ENCODE results near the gene TMEM272. TPM values are rescaled to one million over a fixed set of nuclear protein-coding genes. Genes with fewer than 3 reads are reported as not detected.

The TMEM272 gene
- total RNA-seq, 2 experiments from 2014 or later, result 0.15 to 0.28 TPM

DNA sequence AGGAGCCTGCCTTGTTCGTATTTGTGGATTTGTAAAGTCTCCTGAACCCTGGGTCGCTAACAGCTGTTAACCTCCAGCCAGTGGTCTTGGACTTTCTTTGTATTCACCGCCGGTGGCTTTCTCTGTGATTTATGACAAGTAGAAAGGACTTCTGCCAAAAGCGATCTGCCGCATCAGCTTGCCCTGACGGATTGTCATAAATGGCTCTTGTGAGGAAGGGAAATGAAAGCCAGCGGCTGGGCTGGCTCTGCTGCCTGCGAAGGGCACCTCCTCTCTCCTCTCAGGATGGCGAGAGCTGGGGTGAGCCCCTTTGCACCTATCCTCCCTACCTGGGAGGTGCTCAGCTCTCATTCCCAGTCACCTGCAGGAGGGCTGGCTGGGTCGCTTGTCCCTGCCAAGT lies 66.6 kb downstream of the TMEM272 start:
- Mint-ChIP-seq H3K9me3 (no peaks in the 10 kb centered on the region), H3K27me3 (no peaks in the 10 kb centered on the region), H3K27ac (no peak overlapping the region), H3K4me1 (no peaks in the 10 kb centered on the region), H3K36me3 (ENCODE audit: low read depth) (no peaks in the 10 kb centered on the region), H3K4me3 (no peak overlapping the region)
- POLR2A ChIA-PET, result no interaction called here
- CTCF ChIA-PET, result no interaction called here
- no peak for DNase-seq

DNA sequence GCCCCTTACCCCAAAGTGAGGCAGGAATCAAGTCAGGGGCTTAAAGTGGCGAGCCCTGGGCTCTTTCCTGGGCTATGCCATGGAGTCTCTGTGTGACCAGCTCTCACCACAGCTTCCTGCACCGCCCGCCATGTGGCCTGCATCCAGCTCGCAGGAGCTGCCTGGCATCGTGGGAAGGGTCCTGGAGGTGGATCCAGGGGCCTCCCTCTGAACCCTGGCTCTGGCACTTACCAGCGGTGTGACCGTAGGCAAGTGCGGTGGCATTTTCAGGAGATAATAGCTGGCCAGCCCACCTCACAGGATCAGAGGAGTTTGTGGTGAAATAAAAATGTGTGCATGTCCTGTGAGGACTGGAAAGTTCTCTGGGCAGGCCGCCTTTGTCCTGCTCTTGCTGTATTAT lies 67.1 kb downstream of the TMEM272 start:
- Mint-ChIP-seq H3K36me3 (ENCODE audit: low read depth) (no peaks in the 10 kb centered on the region), H3K4me3 (no peak overlapping the region), H3K27me3 (no peaks in the 10 kb centered on the region), H3K4me1 (no peaks in the 10 kb centered on the region), H3K9me3 (no peaks in the 10 kb centered on the region), H3K27ac (no peak overlapping the region)
- no peak for DNase-seq
- ChIA-PET CTCF (no interaction called here), POLR2A (no interaction called here)

DNA sequence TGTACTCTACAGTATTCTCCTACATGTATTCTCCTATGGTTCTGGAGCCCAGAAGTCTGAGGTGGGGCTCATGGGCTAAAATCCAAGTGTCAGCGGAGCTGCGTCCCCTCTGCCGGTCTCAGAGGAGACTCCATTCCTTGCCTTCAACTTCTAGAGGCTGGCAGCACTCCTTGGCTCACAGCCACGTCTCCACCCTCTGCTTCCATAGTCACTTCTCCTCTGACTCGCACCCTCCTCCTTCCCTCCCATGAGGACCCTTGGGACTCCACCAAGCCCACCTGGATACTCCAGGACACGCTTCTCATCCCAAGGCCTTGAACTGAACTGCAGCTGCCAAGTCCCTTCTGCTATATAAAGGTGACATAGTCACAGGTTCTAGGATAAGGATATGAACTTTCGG lies 68.8 kb downstream of the TMEM272 start:
- Mint-ChIP-seq H3K4me1 (no peaks in the 10 kb centered on the region), H3K9me3 (no peaks in the 10 kb centered on the region), H3K27me3 (no peaks in the 10 kb centered on the region), H3K27ac (no peak overlapping the region), H3K36me3 (ENCODE audit: low read depth) (no peaks in the 10 kb centered on the region), H3K4me3 (no peak overlapping the region)
- ChIA-PET CTCF (no interaction called here), POLR2A (no interaction called here)
- no peak for DNase-seq

DNA sequence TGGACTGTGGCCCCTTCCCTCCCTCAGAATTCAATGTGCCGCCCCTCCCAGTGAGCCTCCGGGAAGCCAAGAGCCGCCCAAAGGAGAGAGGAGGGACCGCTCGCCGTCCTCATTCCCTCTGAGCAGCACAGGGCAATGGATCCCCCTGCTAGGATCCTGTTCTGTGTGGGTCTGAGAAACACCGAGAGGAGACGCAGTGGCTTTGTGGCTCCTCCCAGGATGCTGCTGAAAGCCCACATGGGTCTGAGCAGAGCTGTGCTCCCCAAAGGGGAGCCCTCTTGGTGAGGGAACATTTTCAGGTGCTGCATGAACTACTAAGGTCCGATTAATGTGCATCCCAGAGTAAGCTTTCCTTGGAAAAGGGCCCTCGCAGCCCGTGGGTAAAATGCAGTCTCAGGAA lies 71.5 kb downstream of the TMEM272 start:
- CTCF ChIA-PET, result no interaction called here
- Mint-ChIP-seq H3K27me3 (no peaks in the 10 kb centered on the region), H3K9me3 (no peaks in the 10 kb centered on the region), H3K36me3 (ENCODE audit: low read depth) (no peaks in the 10 kb centered on the region), H3K4me1 (no peaks in the 10 kb centered on the region), H3K4me3 (no peak overlapping the region), H3K27ac (no peak overlapping the region)
- POLR2A ChIA-PET, result no interaction called here
- DNase-seq, result no peak

DNA sequence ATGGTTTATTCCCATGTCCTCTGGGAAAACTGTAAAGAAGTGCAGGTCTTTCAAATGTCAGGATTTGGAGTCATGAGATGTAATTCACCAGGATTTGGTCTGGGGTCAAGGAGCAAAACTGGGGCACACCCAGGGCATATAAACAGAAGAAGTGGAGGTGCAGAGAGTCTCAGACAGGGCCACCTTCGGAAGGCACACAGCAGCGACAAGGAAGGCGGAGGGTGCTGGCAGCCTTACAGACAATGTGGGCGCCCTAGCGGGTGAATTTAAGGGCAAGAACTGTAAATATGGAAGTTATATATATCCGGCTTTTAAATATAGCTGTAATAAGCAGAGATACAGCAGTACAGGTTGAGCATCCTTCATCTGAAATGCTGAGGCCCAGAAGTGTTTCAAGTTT lies 72.2 kb downstream of the TMEM272 start:
- POLR2A ChIA-PET, result no interaction called here
- Mint-ChIP-seq H3K4me1 (no peaks in the 10 kb centered on the region), H3K36me3 (ENCODE audit: low read depth) (no peaks in the 10 kb centered on the region), H3K9me3 (no peaks in the 10 kb centered on the region), H3K27ac (no peak overlapping the region), H3K4me3 (no peak overlapping the region), H3K27me3 (no peaks in the 10 kb centered on the region)
- CTCF ChIA-PET, result no interaction called here
- DNase-seq, result no peak

DNA sequence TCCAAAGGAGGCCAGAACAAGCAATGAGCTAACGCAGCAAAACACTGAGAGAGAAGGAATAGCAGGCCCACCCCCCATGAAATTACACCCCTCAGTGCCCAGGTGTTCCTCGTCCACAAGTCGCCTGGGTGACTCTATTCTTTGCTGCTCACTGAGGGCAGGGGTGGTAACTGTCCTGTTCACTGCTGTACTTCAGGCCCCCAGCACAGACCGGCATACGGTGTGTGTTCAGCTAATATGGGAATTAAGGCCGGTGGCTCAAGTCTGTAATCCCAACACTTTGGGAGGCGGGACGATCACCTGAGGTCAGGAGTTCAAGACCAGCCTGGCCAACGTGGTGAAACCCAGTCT lies 72.9 kb downstream of the TMEM272 start:
- Mint-ChIP-seq H3K9me3 (no peaks in the 10 kb centered on the region), H3K4me1 (no peaks in the 10 kb centered on the region), H3K36me3 (ENCODE audit: low read depth) (no peaks in the 10 kb centered on the region), H3K4me3 (no peak overlapping the region), H3K27ac (no peak overlapping the region), H3K27me3 (no peaks in the 10 kb centered on the region)
- DNase-seq, result no peak
- ChIA-PET CTCF (no interaction called here), POLR2A (interaction anchor here (1.5 kb wide), 1 partner anchor 319 kb away, joined by 3 read pairs; the partner anchor contains the start of gene INTS6)

DNA sequence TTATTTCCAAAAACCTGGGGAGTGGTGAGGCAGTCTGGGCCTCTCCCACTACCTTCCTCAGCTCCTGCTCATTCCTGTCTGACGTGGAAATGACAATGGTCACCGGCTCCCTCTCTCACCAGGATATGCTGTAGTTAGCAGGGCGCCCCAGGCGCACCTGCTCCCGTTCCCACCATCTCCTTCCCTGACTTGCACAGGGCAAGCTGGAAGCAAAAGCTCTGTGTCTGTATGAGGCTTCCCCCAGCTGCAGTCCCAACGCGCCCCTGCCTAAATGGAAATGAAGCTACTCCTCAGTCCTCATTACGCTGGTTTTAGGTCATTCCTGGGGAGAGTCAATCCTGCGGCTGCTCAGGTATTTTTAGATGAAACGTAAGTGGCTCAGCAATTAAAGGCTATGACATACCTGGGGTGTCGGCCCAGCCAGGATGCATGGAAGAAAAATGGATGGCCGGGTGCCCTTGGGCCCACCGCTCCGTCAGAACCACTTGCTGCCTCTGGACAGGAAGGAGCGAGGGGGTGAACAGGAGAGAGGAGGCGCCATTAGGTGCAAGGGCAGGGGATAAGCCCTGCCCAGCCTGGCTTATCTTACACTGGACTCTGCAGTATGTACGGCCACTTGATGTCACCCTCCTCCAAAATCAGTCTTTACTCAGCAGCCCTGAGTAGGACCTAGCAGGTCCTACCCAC lies 73.4 kb downstream of the TMEM272 start:
- peaks cover 3% of the 10 kb centered on the region for H3K36me3 Mint-ChIP-seq (ENCODE audit: low read depth)
- no peaks in the 10 kb centered on the region for H3K27me3 Mint-ChIP-seq
- CTCF ChIA-PET, result no interaction called here
- no peak for DNase-seq
- H3K4me3 Mint-ChIP-seq, result no peak overlapping the region
- POLR2A ChIA-PET, result interaction anchor here (1.5 kb wide), 1 partner anchor 318 kb away, joined by 3 read pairs; the partner anchor contains the start of gene INTS6
- H3K9me3 Mint-ChIP-seq, result no peaks in the 10 kb centered on the region
- H3K4me1 Mint-ChIP-seq, result no peaks in the 10 kb centered on the region
- H3K27ac Mint-ChIP-seq, result no peak overlapping the region

DNA sequence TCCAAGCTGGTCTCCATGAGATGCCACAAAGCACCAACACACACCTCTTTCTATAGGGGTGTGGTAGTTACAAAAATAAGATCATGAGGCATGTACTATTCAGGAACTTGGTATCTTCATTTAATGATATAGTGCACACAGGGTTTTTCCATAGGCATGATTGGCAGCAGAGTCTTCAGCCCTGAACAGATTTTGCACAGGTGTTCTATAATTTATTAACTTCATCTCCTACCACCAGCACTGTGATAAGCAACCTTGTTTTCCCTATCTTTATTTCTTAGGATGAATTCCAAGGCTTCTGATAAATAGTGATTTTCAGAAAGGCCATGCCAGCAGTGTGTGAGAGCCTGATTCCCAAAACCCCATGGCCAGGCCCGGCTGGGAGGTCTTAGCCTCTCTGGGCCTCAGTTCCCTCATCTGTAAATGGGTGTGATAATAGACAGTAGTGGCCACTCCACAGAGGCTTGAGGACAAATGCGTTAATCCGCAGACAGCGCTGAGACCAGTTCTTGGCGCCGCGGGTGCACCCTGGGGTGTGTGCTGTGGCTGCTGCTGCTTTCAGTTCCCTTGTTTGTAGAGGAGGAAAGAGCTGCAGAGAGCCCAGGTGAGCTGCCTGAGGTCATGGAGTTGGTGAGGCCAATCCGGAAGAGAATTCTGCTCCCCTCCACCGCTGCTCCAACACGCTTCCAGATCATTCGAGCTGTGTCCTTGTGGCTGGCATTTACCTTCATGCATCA lies 74.1 kb downstream of the TMEM272 start:
- H3K9me3 Mint-ChIP-seq, result no peaks in the 10 kb centered on the region
- peaks cover under 1% of the 10 kb centered on the region for H3K4me1 Mint-ChIP-seq
- H3K27ac Mint-ChIP-seq, result no peak overlapping the region
- no peak for DNase-seq
- peaks cover 4% of the 10 kb centered on the region for H3K36me3 Mint-ChIP-seq (ENCODE audit: low read depth)
- CTCF ChIA-PET, result interaction anchor here (1.1 kb wide), 1 partner anchor 44 kb away, joined by 3 read pairs; no protein-coding TSS in a partner anchor
- no peaks in the 10 kb centered on the region for H3K27me3 Mint-ChIP-seq
- POLR2A ChIA-PET, result interaction anchor here (1.2 to 1.5 kb wide), 2 partner anchors 186 to 318 kb away, joined by 3 read pairs; partner anchors contain the start of gene INTS6
- H3K4me3 Mint-ChIP-seq, result no peak overlapping the region

DNA sequence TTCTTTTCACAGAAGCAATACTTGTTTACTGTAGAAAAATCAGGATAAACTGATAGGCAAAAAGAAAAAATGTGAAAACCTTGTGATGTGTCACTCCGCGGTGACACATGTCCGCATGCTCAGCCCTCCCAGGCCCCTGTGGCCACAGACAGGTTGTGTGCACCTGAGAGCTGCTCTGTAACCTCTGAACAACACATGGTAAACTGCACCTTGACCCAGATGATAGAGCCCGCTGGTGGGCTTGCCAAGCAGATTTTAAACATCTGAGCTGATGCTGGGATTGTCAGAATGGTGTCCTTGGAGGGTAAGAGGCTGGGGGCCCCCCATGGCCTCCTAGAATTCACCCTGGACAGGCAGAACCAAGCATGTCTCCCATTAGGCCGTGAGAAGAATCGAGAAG lies 74.8 kb downstream of the TMEM272 start:
- peaks cover 8% of the 10 kb centered on the region for H3K36me3 Mint-ChIP-seq (ENCODE audit: low read depth)
- CTCF ChIA-PET, result interaction anchor here (1.1 kb wide), 1 partner anchor 45 kb away, joined by 3 read pairs; no protein-coding TSS in a partner anchor
- no peak for DNase-seq
- POLR2A ChIA-PET, result interaction anchor here (1.2 kb wide), 1 partner anchor 185 kb away, joined by 3 read pairs; no protein-coding TSS in a partner anchor
- peaks cover 7% of the 10 kb centered on the region for H3K4me1 Mint-ChIP-seq
- H3K27me3 Mint-ChIP-seq, result no peaks in the 10 kb centered on the region
- H3K4me3 Mint-ChIP-seq, result no peak overlapping the region
- no peaks in the 10 kb centered on the region for H3K9me3 Mint-ChIP-seq
- no peak overlapping the region for H3K27ac Mint-ChIP-seq

DNA sequence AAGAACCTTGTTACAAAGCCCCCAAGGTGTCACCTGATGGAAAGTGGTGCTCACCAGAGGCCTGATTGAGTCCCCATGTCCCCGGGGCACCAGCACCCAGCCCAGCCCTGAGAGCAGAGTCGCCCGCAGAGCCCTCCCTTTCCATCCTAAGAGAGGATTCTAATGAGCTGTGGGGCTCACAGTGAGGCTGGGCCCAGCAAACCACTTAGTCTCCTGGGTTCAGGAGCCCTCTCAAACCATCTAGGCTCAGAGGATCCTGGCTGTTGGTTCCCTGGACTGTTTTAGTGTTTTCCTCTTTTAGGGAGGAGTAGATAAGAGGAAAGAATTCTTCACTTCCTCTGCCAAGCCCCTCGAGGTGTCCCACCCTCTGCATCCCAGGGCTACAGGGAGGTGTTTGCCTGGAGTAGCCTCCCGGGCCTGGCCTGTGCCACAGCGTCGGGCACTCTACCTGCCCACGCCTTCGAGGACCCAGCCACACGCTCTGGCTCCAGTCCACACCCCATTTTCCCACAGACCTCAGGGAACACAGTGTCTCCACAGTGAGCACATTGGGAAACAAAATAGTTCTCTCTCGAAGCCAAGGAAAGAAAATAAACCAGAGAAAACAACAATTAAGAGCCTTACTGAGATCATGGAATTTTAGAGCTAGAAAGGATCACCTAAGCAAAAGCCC lies 75.4 kb downstream of the TMEM272 start:
- H3K4me3 Mint-ChIP-seq, result no peak overlapping the region
- H3K27ac Mint-ChIP-seq, result no peak overlapping the region
- no peaks in the 10 kb centered on the region for H3K27me3 Mint-ChIP-seq
- CTCF ChIA-PET, result interaction anchor here (1.1 kb wide), 1 partner anchor 45 kb away, joined by 3 read pairs; no protein-coding TSS in a partner anchor
- H3K4me1 Mint-ChIP-seq, result peaks cover 13% of the 10 kb centered on the region
- DNase-seq, result no peak
- peaks cover 8% of the 10 kb centered on the region for H3K36me3 Mint-ChIP-seq (ENCODE audit: low read depth)
- POLR2A ChIA-PET, result interaction anchor here (1.2 kb wide), 1 partner anchor 184 kb away, joined by 3 read pairs; no protein-coding TSS in a partner anchor
- H3K9me3 Mint-ChIP-seq, result no peaks in the 10 kb centered on the region

DNA sequence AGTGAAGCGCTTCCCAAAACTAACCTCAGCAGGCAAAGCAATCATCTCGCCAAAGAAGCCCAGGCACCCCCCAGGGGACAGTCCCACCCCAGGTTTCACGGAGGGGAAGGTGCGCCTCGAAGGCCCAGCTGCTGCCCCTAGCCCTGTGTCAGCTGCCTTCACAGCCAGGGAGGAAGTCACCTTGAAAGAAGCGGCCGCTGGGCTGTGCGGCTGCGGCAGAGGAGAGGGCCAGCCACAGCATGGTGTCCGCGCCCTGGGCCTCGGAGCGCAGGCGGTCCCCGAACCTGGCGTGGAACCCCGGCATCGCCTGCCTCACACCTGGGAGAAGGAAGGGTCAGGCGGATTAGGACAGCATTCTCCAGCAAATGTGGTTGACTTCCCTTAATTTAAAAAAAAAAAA lies 76.0 kb downstream of the TMEM272 start:
- ChIA-PET CTCF (no interaction called here), POLR2A (no interaction called here)
- peaks cover 17% of the 10 kb centered on the region for H3K4me1 Mint-ChIP-seq
- H3K4me3 Mint-ChIP-seq, result no peak overlapping the region
- H3K27ac Mint-ChIP-seq, result no peak overlapping the region
- H3K36me3 Mint-ChIP-seq (ENCODE audit: low read depth), result peaks cover 8% of the 10 kb centered on the region
- no peaks in the 10 kb centered on the region for H3K27me3 Mint-ChIP-seq
- H3K9me3 Mint-ChIP-seq, result no peaks in the 10 kb centered on the region
- DNase-seq, result no peak

DNA sequence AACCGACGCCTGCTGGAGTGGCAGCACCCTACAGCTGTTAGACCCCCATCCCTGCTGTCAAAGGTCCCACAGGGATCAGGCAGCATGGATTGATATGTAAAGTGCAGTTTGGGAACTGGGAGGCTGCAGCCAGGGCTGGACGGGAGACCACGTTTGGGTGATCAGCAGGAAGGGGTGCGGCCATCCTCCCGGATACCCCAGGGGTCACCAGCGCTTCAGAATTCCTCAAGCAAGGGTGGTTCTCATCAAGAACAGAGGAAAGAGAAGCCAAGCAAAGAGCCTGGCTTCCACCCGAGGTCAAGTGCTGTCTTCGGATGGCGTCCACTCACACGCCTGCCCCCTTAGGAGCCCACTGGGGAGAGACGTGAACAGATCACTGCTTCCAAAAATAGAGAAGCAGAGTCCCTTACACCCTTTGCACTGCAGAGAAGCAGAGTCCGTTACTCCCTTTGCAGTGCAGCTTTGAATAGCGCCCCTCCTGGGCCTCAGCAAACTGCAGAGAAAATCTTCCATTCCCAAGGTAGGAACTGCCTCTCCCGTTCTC lies 76.5 kb downstream of the TMEM272 start:
- no peak overlapping the region for H3K4me3 Mint-ChIP-seq
- ChIA-PET CTCF (no interaction called here), POLR2A (no interaction called here)
- peaks cover 8% of the 10 kb centered on the region for H3K36me3 Mint-ChIP-seq (ENCODE audit: low read depth)
- H3K27ac Mint-ChIP-seq, result no peak overlapping the region
- H3K9me3 Mint-ChIP-seq, result no peaks in the 10 kb centered on the region
- no peaks in the 10 kb centered on the region for H3K27me3 Mint-ChIP-seq
- DNase-seq, result no peak
- H3K4me1 Mint-ChIP-seq, result peaks cover 19% of the 10 kb centered on the region

DNA sequence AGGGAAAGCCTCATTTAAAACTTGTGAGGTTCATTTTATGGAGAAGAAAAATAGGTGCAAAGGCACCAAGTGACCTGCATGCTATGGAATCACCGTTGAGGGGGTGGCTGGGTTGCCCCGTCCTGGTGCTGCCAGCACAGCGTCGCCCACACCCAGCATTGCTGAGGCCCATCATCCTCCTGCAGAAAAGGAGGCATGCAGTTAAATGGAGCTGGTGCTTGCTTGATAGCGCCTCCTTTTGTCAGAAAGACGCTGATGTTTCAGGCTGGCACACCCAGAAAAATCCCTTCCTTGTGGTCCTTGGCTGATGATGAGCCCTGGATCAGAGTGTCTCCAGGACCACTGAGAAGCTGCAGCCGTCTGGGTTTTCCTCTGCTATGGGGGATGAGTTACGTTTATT lies 77.9 kb downstream of the TMEM272 start:
- no peaks in the 10 kb centered on the region for H3K27me3 Mint-ChIP-seq
- no peak overlapping the region for H3K27ac Mint-ChIP-seq
- H3K9me3 Mint-ChIP-seq, result no peaks in the 10 kb centered on the region
- CTCF ChIA-PET, result no interaction called here
- H3K36me3 Mint-ChIP-seq (ENCODE audit: low read depth), result peaks cover 12% of the 10 kb centered on the region
- POLR2A ChIA-PET, result no interaction called here
- DNase-seq, result no peak
- peaks cover 23% of the 10 kb centered on the region for H3K4me1 Mint-ChIP-seq
- no peak overlapping the region for H3K4me3 Mint-ChIP-seq
